CD4-positive, CD25-positive, alpha-beta regulatory T cell (primary cell): ENCODE data around the gene RRAGD. TPM values are rescaled to one million over a fixed set of nuclear protein-coding genes. Genes with fewer than 3 reads are reported as not detected.

Experiments
- ATAC-seq, 2 donors: fragments of 150-1000 bp; cut with Tn5 transposase; one replicate each; pipeline ENCODE4 v1.10.0; 2021; ENCODE audit warnings: low read depth in 2 of 2, moderate number of reproducible peaks in 2 of 2, moderate library complexity in 1 of 2
- DNase-seq, 3 donors: peaks; one replicate each; pipeline versions ENCODE4 v3.0.0 to v3.0.0-alpha.2; 2012 to 2022; ENCODE audit warnings: mixed read lengths in 1 of 3
- H3K27ac ChIP-seq: one replicate; pipeline ENCODE4 v1.7.0; 2013; ENCODE audit warnings: mild to moderate bottlenecking, low read length; ENCODE audit not compliant: insufficient read depth, poor library complexity, severe bottlenecking
- H3K27me3 ChIP-seq: one replicate; pipeline ENCODE4 v1.7.0; 2013; ENCODE audit warnings: low read length; ENCODE audit not compliant: control insufficient read depth, insufficient read depth
- H3K36me3 ChIP-seq: one replicate; pipeline ENCODE4 v1.7.0; 2013; ENCODE audit warnings: mild to moderate bottlenecking, low read length, moderate library complexity; ENCODE audit not compliant: control insufficient read depth, insufficient read depth
- H3K4me1 ChIP-seq: 2 replicates; pipeline ENCODE4 v1.7.0; 2013; ENCODE audit warnings: mild to moderate bottlenecking, low read length; ENCODE audit not compliant: insufficient read depth, control insufficient read depth, poor library complexity, severe bottlenecking
- H3K4me3 ChIP-seq: one replicate; pipeline ENCODE4 v1.7.0; 2013; ENCODE audit warnings: low read depth, mild to moderate bottlenecking, low read length, moderate library complexity
- H3K9me3 ChIP-seq, 2 experiments: 1 replicate in 1 of 2; 2 replicates in 1 of 2; pipeline ENCODE4 v1.7.0; 2013; ENCODE audit warnings: low read length in 2 of 2, mild to moderate bottlenecking in 1 of 2, moderate library complexity in 1 of 2; ENCODE audit not compliant: control insufficient read depth in 2 of 2
- H3K27ac Mint-ChIP-seq, 3 donors: one replicate each; pipeline ENCODE4 v1.8.0; 2020 to 2022; ENCODE audit warnings: mild to moderate bottlenecking in 3 of 3, mixed read lengths in 3 of 3, moderate library complexity in 2 of 3
- H3K27me3 Mint-ChIP-seq: one replicate; pipeline ENCODE4 v1.8.0; 2022; ENCODE audit warnings: mild to moderate bottlenecking, mixed read lengths
- H3K36me3 Mint-ChIP-seq: one replicate; pipeline ENCODE4 v1.8.0; 2020; ENCODE audit warnings: mixed read lengths
- H3K4me1 Mint-ChIP-seq, 4 donors: one replicate each; pipeline ENCODE4 v1.8.0; 2020 to 2022; ENCODE audit warnings: mixed read lengths in 4 of 4, mild to moderate bottlenecking in 1 of 4
- H3K4me3 Mint-ChIP-seq, 4 donors: one replicate each; pipeline ENCODE4 v1.8.0; 2020 to 2022; ENCODE audit warnings: mild to moderate bottlenecking in 4 of 4, mixed read lengths in 4 of 4, moderate library complexity in 3 of 4
- H3K9me3 Mint-ChIP-seq, 7 donors: one replicate each; pipeline ENCODE4 v1.8.0; 2020 to 2022; ENCODE audit warnings: mixed read lengths in 7 of 7, mild to moderate bottlenecking in 3 of 7, moderate library complexity in 2 of 7
- polyA plus RNA-seq, 4 donors: library from polyadenylated mRNA; unstranded; fragments of 300-500 nt; fragmentation: Illumina TruSeq; gene quantifications; one replicate each; pipeline ENCODE4 v1.2.3, GENCODE V29; 2021
- total RNA-seq: library from RNA; stranded (reverse); gene quantifications from one replicate; pipeline ENCODE4 v1.2.3, GENCODE V29; 2022

Gene RRAGD
- total and polyA plus RNA-seq, 5 donors from 2014 or later, result 0.17 to 1.7 (median 0.78) TPM

DNA sequence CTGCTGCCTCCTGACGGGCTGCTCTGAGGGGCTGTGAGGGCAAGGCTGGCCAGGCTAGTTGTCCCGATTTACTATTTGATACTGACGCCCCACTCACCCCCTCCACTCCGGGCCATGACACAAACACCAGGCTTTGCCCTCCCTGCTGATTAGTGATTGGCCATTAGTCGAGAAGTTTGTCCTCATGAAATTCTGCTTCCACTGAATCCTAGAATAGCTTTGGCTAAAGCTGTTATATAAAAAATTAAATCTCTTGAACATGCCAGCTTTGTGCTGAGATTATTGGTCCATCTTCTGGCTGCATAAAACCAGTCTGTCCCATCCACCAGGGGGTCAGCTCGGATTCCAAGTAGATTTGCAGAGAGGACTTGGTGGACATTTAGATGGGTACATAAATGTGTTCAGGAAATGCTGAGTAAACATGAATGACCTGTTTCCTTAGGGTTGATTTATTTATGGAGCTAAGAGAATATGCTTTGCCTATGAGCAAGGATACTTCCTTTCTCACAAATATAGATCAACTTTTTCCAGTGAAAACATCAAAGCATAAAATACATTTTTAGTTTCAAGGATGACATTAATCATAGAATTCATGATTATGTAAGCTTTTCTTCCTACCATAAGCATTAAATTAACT lies 96.7 kb downstream of the RRAGD start, which contains the start of gene GABRR2:
Gene GABRR2, minus strand, starts transcription at position 51 of the 637 bp plus-strand sequence. CDS start 134 bp downstream, outside the sequence.
- Histone ChIP-seq H3K27ac (no peak within 1 kb of the TSS), H3K4me1 (no peaks in the 10 kb centered on the region), H3K36me3 (no peaks in the 10 kb centered on the region), H3K27me3 (no peaks in the 10 kb centered on the region), H3K4me3 (no peak within 1 kb of the TSS), H3K9me3 (no peaks in the 10 kb centered on the region)
- no peak for ATAC-seq
- H3K27me3 Mint-ChIP-seq, result no peaks in the 10 kb centered on the region
- H3K4me3 Mint-ChIP-seq, result no peak within 1 kb of the TSS
- H3K27ac Mint-ChIP-seq, result no peak within 1 kb of the TSS
- peaks cover 34% of the 10 kb centered on the region for H3K36me3 Mint-ChIP-seq
- no peak for DNase-seq
- peaks cover 0 to 7% (median 2%) of the 10 kb centered on the region in 4 donors for H3K4me1 Mint-ChIP-seq
- peaks cover 0 to 2% (median 0%) of the 10 kb centered on the region in 7 donors for H3K9me3 Mint-ChIP-seq

DNA sequence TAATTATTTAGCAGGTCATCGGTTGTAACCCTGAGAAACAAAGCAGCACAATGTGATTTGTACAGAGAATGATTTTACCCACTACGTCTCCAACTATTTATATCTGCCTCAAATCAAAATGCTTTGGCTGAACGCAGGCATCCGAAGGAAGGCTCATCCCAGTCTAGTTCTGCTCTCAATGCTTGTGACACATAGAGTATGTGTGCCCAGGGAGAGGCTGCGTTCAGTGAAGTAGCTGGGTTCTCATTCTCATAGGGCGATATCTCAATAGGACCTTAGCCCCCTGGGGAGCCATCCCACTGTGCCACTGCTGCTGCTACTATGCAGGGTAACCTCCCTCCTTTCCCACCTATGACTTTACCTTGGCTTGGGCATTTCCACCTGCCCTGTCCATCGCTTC lies 97.4 kb downstream of the RRAGD start:
- H3K36me3 ChIP-seq, result no peaks in the 10 kb centered on the region
- Mint-ChIP-seq H3K4me1 (peaks cover 0 to 5% (median 0%) of the 10 kb centered on the region in 4 donors), H3K9me3 (peaks cover 0 to 2% (median 0%) of the 10 kb centered on the region in 7 donors), H3K27me3 (no peaks in the 10 kb centered on the region), H3K4me3 (no peak overlapping the region), H3K27ac (no peak overlapping the region), H3K36me3 (peaks cover 28% of the 10 kb centered on the region)
- H3K27ac ChIP-seq, result no peak overlapping the region
- H3K9me3 ChIP-seq, result no peaks in the 10 kb centered on the region
- ATAC-seq (no peak), DNase-seq (no peak)
- no peak overlapping the region for H3K4me3 ChIP-seq
- H3K27me3 ChIP-seq, result no peaks in the 10 kb centered on the region
- H3K4me1 ChIP-seq, result no peaks in the 10 kb centered on the region

Other genes with a start within 250 kb of the RRAGD start
- gene GABRR1, start 194.9 kb downstream of the RRAGD start, total RNA-seq, result not detected
- not detected for gene GABRR1, start 194.9 kb downstream of the RRAGD start, polyA plus RNA-seq
- 1.9 TPM for gene GABRR2, start 97.0 kb downstream of the RRAGD start, total RNA-seq
- gene GABRR2, start 97.0 kb downstream of the RRAGD start, polyA plus RNA-seq, result not detected
- gene UBE2J1, start 59.6 kb downstream of the RRAGD start, total RNA-seq, result 30.0 TPM
- gene UBE2J1, start 59.6 kb downstream of the RRAGD start, polyA plus RNA-seq, result 10 to 100 TPM; 33.8 to 50.6 (median 35.1) TPM
- 6.0 TPM for gene ANKRD6, start 20.9 kb upstream of the RRAGD start, total RNA-seq
- 1 to 10 TPM in 3 of 4 donors, under 1 TPM in 1; 0.54 to 2.1 (median 1.2) TPM for gene ANKRD6, start 20.9 kb upstream of the RRAGD start, polyA plus RNA-seq
- gene LYRM2, start 226.5 kb upstream of the RRAGD start, total RNA-seq, result 21.8 TPM
- 10 to 100 TPM; 61.6 to 81.4 (median 69.3) TPM for gene LYRM2, start 226.5 kb upstream of the RRAGD start, polyA plus RNA-seq